Stomach (tissue), 9 donors: ENCODE measurements around the gene DOK6. TPM values are rescaled to one million over a fixed set of nuclear protein-coding genes. Genes with fewer than 3 reads are reported as not detected.

Experiments used
- DNase-seq, 2 donors: peaks; one replicate each; pipeline versions ENCODE4 v3.0.0 to v3.0.0-alpha.2; 2013 to 2019
- H3K27ac ChIP-seq, 5 donors: fragments of 200-600 bp in 4 of 5; sonication (generic) in 4 of 5; one replicate each; pipeline ENCODE4 v1.5.1; 2013 to 2019; ENCODE audit warnings: mild to moderate bottlenecking in 1 of 5, moderate library complexity in 1 of 5
- H3K27me3 ChIP-seq, 3 donors: fragments of 200-600 bp; sonication (generic); one replicate each; pipeline ENCODE4 v1.5.1; 2017 to 2019; ENCODE audit warnings: mixed run types in 1 of 3
- H3K36me3 ChIP-seq, 4 donors: fragments of 200-600 bp; sonication (generic); 1 replicate in 3 of 4; 2 replicates in 1 of 4; pipeline ENCODE4 v1.5.1; 2016 to 2019
- H3K4me1 ChIP-seq, 4 donors: fragments of 200-600 bp; sonication (generic); one replicate each; pipeline ENCODE4 v1.5.1; 2016 to 2019
- H3K4me3 ChIP-seq, 4 donors: fragments of 200-600 bp; sonication (generic) in 3 of 4; one replicate each; pipeline ENCODE4 v1.5.1; 2016 to 2019; ENCODE audit warnings: mild to moderate bottlenecking in 1 of 4
- H3K9me3 ChIP-seq, 4 donors: fragments of 200-600 bp; sonication (generic); one replicate each; pipeline ENCODE4 v1.5.1; 2016 to 2019
- CTCF ChIP-seq, 7 experiments: fragments of 450-650 bp in 4 of 7; fragments of 200-600 bp in 3 of 7; sonication (generic) in 3 of 7; IDR thresholded peaks; one replicate each; pipeline ENCODE4 v1.5.1; 2016 to 2019; ENCODE audit warnings: antibody characterized with exemption in 7 of 7, control low read depth in 2 of 7, mild to moderate bottlenecking in 1 of 7
- EP300 ChIP-seq: sonication (generic); formaldehyde crosslinking; IDR thresholded peaks from one replicate; pipeline ENCODE4 v1.6.1; 2017; ENCODE audit warnings: antibody characterized with exemption
- POLR2A ChIP-seq, 4 donors: fragments of 450-650 bp; IDR thresholded peaks; one replicate each; pipeline ENCODE4 v1.6.1; 2016; ENCODE audit warnings: antibody characterized with exemption in 4 of 4, control low read depth in 2 of 4, mild to moderate bottlenecking in 1 of 4, moderate library complexity in 1 of 4
- POLR2AphosphoS5 ChIP-seq, 3 donors: sonication (generic); formaldehyde crosslinking; IDR thresholded peaks; one replicate each; pipeline ENCODE4 v1.6.1; 2016; ENCODE audit warnings: antibody characterized with exemption in 3 of 3
- WGBS, 5 donors: extraction: QIAGEN DNeasy Blood & Tissue Kit in 3 of 5; methylation state at CpG; one replicate each; pipeline versions ENCODE4 v1.1.5 to v1.1.7; 2013 to 2018; 5-methylcytosine and 5-hydroxymethylcytosine counted together
- intact Hi-C: fragments of 100-400 bp; cut with DNase I; formaldehyde crosslinking; loops from one replicate; pipeline ENCODE4 v1.15.1; 2023; ENCODE audit warnings: low total_unique reads
- polyA plus RNA-seq, 3 donors: library from polyadenylated mRNA; stranded (reverse); fragments of 200-250 nt; gene quantifications; one replicate each; pipeline ENCODE4 v1.2.3, GENCODE V29; 2013
- total RNA-seq, 5 donors: library from RNA; depleted of rRNA; stranded (reverse); fragments of >200 nt; gene quantifications; one replicate each; pipeline versions ENCODE4 v1.1.0 to v1.2.3, GENCODE V29; 2014 to 2016
- donor health status: healthy with polysubstance abuse.
- donor health status: Bipolar disorder and iron deficiency.
- donor health status: healthy.

The DOK6 gene
- total and polyA plus RNA-seq, 8 donors, result 0.18 to 10.1 (median 1.7) TPM; not detected in 1

DNA sequence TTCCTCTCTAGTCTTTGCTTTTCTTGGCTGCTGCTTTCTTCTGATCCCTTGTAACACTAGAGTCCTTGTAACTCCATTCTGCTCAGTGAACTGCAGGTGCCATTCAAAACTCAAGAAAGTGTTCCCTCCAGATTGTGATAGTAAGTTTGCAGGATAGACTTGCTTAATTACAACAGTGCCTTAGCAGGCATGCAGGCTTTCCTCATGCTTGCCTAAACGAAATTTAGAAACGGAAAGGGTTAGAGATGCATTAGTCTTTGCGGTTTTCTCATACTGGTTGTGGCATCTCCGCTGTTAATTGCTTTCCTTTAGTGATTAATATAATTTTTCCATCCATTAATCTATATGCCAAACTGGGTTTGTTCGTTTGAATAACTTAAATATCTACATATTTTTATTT lies 82.9 kb downstream of the DOK6 start:
- Histone ChIP-seq H3K4me1 (no peaks in the 10 kb centered on the region), H3K27me3 (no peaks in the 10 kb centered on the region), H3K27ac (no peak overlapping the region), H3K4me3 (no peak overlapping the region), H3K36me3 (no peaks in the 10 kb centered on the region), H3K9me3 (peaks cover 0 to 13% (median 4%) of the 10 kb centered on the region in 4 donors)
- DNase-seq, result no peak
- TF ChIP-seq CTCF (IDR thresholded peaks at IDR 0.05), result no peak
- no peak for TF ChIP-seq POLR2A (IDR thresholded peaks at IDR 0.05)
- no peak for TF ChIP-seq EP300
- no peak for TF ChIP-seq POLR2AphosphoS5 (IDR thresholded peaks at IDR 0.05)
- WGBS, 5 donors, result 57 to 77% (median 72%) methylated on average over 5 of the region's 5 CpGs
- intact Hi-C loops, result no loop called here

DNA sequence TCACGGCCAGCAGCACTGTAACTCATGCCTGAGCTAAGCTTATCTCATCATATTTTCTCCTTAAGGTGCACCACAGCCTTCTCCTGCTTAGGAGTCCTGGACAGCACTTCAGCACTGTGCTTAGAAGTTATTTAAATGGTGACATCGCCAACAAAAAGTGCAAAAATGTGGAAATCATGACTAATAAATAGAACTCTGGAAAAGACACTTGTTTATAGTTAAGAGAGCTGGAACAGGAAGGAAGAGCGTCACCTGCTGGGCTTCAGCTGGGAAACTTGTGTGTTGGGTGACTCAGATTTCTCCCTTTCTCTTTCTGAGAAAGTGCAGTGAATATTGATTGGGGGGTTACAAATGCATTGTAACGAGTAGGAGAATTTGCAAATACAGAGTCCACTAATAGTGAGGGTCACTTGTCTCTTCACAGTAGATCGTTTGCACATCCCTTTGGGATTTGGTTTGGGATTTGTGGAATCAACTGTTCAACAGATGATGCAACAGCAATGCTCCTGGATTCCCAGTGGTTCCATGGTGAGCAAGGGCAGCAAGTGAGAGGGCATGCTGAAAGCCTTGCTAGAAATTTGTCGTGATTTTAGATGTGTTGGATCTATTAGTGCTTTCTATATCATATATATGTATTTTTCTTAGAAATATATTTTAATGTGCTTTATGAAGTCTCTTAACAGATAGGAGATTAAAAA lies 84.2 kb downstream of the DOK6 start:
- 36 to 55% (median 47%) methylated on average over 6 of the region's 6 CpGs for WGBS, 5 donors
- peak in 1 of 2 donors; percentile 8 for DNase-seq
- H3K9me3 ChIP-seq, result peaks cover 0 to 13% (median 4%) of the 10 kb centered on the region in 4 donors
- H3K27me3 ChIP-seq, result no peaks in the 10 kb centered on the region
- H3K4me1 ChIP-seq, result no peaks in the 10 kb centered on the region
- H3K27ac ChIP-seq, result no peak overlapping the region
- intact Hi-C loops, result no loop called here
- no peak for TF ChIP-seq POLR2A (IDR thresholded peaks at IDR 0.05)
- TF ChIP-seq EP300, result no peak
- no peak for TF ChIP-seq CTCF (IDR thresholded peaks at IDR 0.05)
- no peak for TF ChIP-seq POLR2AphosphoS5 (IDR thresholded peaks at IDR 0.05)
- H3K36me3 ChIP-seq, result no peaks in the 10 kb centered on the region
- no peak overlapping the region for H3K4me3 ChIP-seq

DNA sequence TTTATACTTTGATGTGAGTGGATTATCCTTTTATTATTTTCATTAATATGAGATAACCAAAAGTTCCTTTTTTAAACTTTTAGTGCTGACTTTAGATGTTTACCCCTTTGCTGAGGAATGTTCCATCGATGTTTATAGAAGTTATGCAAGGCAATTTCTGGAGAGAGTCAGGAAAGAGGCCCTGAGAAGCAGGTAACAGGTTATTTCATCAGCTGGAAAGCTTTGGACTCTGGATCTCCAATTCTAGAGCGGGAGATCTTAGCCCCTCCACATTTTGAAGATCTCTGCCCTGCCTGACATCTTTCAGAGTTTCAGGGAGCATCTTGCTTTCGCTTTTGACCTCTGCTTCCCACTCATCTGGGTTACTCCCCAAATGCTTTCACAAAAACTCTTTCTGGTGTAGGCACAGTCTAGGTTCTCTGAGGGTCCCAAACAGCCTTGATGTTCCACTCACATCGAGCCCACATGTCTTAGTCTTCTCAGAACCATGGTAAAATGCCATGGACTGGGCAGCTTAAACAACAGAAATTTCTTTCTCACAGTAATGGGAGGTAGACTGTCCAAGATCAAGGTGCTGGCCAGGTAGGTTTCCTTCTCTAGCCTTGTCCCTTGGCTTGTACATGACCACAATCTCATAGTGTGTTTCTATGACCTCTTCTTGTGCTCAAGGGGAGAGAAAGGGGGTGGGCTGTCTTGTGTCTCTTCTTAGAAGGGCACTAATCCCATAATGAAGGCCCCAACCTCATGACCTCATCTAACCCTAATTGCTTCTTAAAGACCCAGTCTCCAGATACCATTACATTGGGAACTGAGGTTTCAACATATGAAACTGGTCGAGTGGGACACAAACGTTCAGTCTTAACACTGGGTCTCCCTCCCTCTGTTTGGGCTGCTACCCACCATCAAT lies 87.1 kb downstream of the DOK6 start:
- 45 to 80% (median 61%) methylated on average over 6 of the region's 6 CpGs for WGBS, 5 donors
- DNase-seq, result no peak
- Histone ChIP-seq H3K4me1 (no peaks in the 10 kb centered on the region), H3K36me3 (no peaks in the 10 kb centered on the region), H3K27ac (no peak overlapping the region), H3K4me3 (no peak overlapping the region), H3K9me3 (peaks cover 0 to 13% (median 4%) of the 10 kb centered on the region in 4 donors), H3K27me3 (no peaks in the 10 kb centered on the region)
- intact Hi-C loops, result no loop called here
- TF ChIP-seq CTCF (IDR thresholded peaks at IDR 0.05) (no peak), EP300 (no peak), POLR2A (IDR thresholded peaks at IDR 0.05) (no peak), POLR2AphosphoS5 (IDR thresholded peaks at IDR 0.05) (no peak)

DNA sequence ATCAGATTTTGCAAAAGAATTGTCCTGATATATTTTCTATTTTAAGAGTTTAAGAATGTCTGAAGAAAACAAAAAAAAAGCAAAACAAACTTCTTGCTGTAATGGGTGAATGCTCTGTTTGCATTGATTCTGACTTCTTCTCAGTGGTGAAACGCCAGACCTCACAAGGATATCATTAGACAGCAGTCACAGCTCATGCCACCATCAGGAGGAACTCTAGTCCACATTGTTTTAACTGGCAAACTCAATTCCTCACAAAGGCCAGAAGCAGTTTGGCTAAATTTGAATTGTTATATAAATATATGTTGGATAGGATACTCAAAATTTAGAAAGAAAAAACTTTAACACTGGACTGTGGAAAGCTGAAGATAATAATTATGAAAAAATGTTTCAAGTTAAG lies 89.4 kb downstream of the DOK6 start:
- H3K4me1 ChIP-seq, result no peaks in the 10 kb centered on the region
- no peaks in the 10 kb centered on the region for H3K27me3 ChIP-seq
- no peak for DNase-seq
- no peak for TF ChIP-seq POLR2A (IDR thresholded peaks at IDR 0.05)
- TF ChIP-seq CTCF (IDR thresholded peaks at IDR 0.05), result no peak
- no peak for TF ChIP-seq POLR2AphosphoS5 (IDR thresholded peaks at IDR 0.05)
- TF ChIP-seq EP300, result no peak
- 50 to 58% (median 57%) methylated on average over 1 of the region's 1 CpG for WGBS, 5 donors
- intact Hi-C loops, result no loop called here
- no peak overlapping the region for H3K27ac ChIP-seq
- no peak overlapping the region for H3K4me3 ChIP-seq
- no peaks in the 10 kb centered on the region for H3K36me3 ChIP-seq
- H3K9me3 ChIP-seq, result peaks cover 0 to 13% (median 4%) of the 10 kb centered on the region in 4 donors
